ENCODE data around the gene HSD17B7.
A peak's percentile ranks its signal among the peaks of the same experiment; 100 is the strongest.
"Not testable (repeated sequence)": the region's sequence is repeated elsewhere in the genome, so short reads cannot be mapped to it uniquely, and the experiment has no call there.

HSD17B7 gene, protein sequence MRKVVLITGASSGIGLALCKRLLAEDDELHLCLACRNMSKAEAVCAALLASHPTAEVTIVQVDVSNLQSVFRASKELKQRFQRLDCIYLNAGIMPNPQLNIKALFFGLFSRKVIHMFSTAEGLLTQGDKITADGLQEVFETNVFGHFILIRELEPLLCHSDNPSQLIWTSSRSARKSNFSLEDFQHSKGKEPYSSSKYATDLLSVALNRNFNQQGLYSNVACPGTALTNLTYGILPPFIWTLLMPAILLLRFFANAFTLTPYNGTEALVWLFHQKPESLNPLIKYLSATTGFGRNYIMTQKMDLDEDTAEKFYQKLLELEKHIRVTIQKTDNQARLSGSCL

DNA sequence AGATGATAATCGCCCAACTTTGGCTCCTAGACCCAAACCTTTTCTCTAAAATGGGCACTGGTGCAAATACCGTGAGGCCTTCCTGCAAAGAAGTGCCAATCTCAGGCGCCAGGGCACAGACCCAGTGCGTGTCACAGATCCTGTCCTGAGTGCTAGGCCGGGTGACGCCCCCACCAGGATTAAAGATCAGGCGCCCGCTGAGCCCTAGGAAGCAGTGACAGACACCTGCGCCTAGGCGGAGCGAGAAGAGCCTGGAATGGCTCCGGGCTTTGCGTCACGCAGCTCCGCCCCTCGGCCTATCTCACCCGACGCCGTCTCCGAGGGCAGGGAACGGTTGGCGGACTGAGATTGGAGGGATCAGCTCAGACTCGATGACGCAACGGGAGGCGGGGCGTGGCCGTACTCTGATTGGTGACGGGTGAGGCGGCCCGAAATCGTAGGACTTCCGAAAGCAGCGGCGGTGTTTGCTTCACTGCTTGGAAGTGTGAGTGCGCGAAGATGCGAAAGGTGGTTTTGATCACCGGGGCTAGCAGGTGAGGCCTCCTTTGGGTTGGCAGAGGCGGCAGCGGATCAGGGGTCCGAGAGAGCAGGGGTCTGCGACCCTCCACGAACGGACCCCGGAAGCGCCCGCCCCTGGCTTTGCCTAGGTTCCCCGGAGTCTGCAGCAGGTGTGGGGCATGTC, at the start of gene HSD17B7:
TSS of gene HSD17B7 (plus strand) at position 400 of the 682 bp plus-strand sequence. CDS start at position 499, 99 bp downstream.
- Histone ChIP-seq H3K4me3 (ENCODE audit: low read depth in 1 of 2, low read length in 2 of 2) (peak within 1 kb of the TSS; percentile 50 to 58), H3K27ac (ENCODE audit: low read length) (peak within 1 kb of the TSS; percentile 69)
- H3K9me3 ChIP-seq (ENCODE audit: control insufficient read depth in 1 of 2, low read length in 2 of 2); H3K4me1 ChIP-seq (ENCODE audit: control insufficient read depth in 1 of 2, insufficient read depth in 2 of 2, low read length in 2 of 2); H3K36me3 ChIP-seq (ENCODE audit: control insufficient read depth in 1 of 2, insufficient read depth in 2 of 2, low read length in 2 of 2); H3K27me3 ChIP-seq (ENCODE audit: low read depth, low read length): not testable (repeated sequence)

DNA sequence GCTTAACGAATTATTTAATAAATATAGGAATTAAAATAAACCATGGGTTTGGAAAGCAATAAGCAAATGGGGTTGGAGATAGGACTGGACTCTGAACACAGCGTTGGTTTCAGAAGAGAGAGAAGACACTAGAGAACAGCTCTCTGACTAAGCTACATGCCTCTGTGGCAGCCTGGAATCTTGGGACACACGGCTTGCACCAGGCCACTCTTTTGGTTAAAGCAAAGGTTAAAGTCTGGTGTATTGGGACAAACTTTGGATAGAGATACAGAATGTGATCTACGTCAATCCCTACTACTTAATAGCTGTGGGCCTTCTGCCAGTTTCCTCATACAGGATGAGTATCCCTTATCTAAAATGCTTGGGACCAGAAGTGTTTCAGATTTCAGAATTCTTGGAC, 49.7 kb upstream of the HSD17B7 start:
- H3K36me3 ChIP-seq (ENCODE audit: control insufficient read depth in 1 of 2, insufficient read depth in 2 of 2, low read length in 2 of 2), result peaks cover 0 to under 1% of the 10 kb centered on the region in 2 donors

DNA sequence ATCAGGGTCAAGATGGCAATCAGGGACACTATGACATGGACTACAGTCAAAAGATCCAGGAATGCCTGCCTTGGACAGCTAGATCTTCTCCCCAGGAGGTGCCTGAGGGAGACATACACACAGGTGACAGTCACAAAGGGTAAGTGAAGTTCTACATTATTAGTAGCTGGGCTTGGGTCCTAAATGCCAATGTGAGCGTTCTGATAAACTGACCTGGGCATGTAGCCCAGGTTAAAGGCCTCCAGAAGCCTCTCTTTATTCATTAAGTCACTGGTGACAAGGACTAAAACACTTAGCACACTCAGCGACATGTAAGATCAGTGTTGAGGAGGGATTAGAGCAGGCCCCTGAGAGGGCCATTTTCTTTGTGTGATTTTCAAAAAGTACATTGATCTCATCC, 48.9 kb upstream of the HSD17B7 start:
- Histone ChIP-seq H3K27me3 (ENCODE audit: low read depth, low read length) (no peaks in the 10 kb centered on the region), H3K36me3 (ENCODE audit: control insufficient read depth in 1 of 2, insufficient read depth in 2 of 2, low read length in 2 of 2) (peaks cover 0 to 8% of the 10 kb centered on the region in 2 donors), H3K4me1 (ENCODE audit: control insufficient read depth in 1 of 2, insufficient read depth in 2 of 2, low read length in 2 of 2) (no peaks in the 10 kb centered on the region), H3K9me3 (ENCODE audit: control insufficient read depth in 1 of 2, low read length in 2 of 2) (no peaks in the 10 kb centered on the region), H3K4me3 (ENCODE audit: low read depth in 1 of 2, low read length in 2 of 2) (no peak overlapping the region), H3K27ac (ENCODE audit: low read length) (no peak overlapping the region)

More for the DNA sequence above, 49.7 kb upstream of the HSD17B7 start:
- Histone ChIP-seq H3K4me1 (ENCODE audit: control insufficient read depth in 1 of 2, insufficient read depth in 2 of 2, low read length in 2 of 2) (peaks cover 0 to 2% of the 10 kb centered on the region in 2 donors), H3K27ac (ENCODE audit: low read length) (no peak overlapping the region), H3K27me3 (ENCODE audit: low read depth, low read length) (no peaks in the 10 kb centered on the region), H3K4me3 (ENCODE audit: low read depth in 1 of 2, low read length in 2 of 2) (no peak overlapping the region), H3K9me3 (ENCODE audit: control insufficient read depth in 1 of 2, low read length in 2 of 2) (no peaks in the 10 kb centered on the region)

DNA sequence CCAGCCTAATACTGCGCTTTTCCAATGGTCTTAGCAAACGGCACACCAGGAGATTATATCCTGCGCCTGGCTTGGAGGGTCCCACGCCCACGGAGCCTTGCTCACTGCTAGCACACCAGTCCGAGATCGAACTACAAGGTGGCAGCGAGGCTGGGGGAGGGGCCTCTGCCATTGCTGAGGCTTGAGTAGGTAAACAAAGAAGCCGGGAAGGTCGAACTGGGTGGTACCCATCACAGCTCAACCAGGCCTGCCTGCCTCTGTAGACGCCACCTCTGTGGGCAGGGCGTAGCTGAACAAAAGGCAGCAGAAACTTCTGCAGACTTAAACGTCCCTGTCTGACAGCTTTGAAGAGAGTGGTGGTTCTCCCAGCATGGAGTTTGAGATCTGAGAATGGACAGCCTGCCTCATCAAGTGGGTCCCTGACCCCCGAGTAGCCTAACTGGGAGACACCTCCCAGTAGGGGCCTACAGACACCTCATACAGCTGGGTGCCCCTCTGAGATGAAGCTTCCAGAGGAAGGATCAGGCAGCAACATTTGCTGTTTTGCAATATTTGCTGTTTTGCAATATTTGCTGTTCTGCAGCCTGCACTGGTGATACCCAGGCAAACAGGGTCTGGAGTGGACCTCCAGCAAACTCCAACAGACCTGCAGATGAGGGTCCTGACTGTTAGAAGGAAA, 44.1 kb upstream of the HSD17B7 start:
- not testable (repeated sequence) for H3K27me3 ChIP-seq (ENCODE audit: low read depth, low read length); H3K4me1 ChIP-seq (ENCODE audit: control insufficient read depth in 1 of 2, insufficient read depth in 2 of 2, low read length in 2 of 2); H3K4me3 ChIP-seq (ENCODE audit: low read depth in 1 of 2, low read length in 2 of 2); H3K9me3 ChIP-seq (ENCODE audit: control insufficient read depth in 1 of 2, low read length in 2 of 2); H3K27ac ChIP-seq (ENCODE audit: low read length); H3K36me3 ChIP-seq (ENCODE audit: control insufficient read depth in 1 of 2, insufficient read depth in 2 of 2, low read length in 2 of 2)

DNA sequence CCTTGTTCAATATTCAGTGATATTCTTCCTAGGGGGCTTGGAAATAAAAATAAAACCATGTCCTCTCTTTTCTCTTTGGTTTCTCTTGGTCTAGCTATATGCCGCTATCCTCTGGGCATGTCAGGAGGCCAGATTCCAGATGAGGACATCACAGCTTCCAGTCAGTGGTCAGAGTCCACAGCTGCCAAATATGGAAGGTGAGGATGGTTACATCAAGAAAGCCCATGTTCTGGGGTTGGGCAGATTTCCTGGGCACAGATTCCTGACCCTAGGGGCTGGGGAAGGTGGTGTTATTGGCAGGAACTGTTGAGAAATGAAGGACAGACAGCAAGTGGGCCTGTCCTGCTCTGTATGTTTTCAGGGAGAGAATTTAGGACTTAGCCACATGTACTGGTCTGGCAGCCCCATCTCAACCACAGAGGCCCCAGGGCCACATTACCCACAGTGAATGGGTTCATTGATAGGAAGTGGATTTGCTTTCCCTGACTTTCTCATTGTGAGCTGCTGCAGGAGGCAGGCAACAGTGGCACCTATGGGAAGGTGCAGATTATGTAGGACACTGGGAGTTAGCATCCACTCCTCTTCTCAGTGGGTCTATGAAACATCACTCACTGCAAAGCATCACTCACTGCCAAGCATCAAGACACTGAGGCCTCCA, 37.4 kb upstream of the HSD17B7 start:
- no peaks in the 10 kb centered on the region for H3K27me3 ChIP-seq (ENCODE audit: low read depth, low read length)
- H3K27ac ChIP-seq (ENCODE audit: low read length), result no peak overlapping the region
- H3K9me3 ChIP-seq (ENCODE audit: control insufficient read depth in 1 of 2, low read length in 2 of 2), result no peaks in the 10 kb centered on the region
- H3K36me3 ChIP-seq (ENCODE audit: control insufficient read depth in 1 of 2, insufficient read depth in 2 of 2, low read length in 2 of 2), result peaks cover 22 to 23% of the 10 kb centered on the region in 2 donors
- no peak overlapping the region for H3K4me3 ChIP-seq (ENCODE audit: low read depth in 1 of 2, low read length in 2 of 2)
- peaks cover 0 to 8% of the 10 kb centered on the region in 2 donors for H3K4me1 ChIP-seq (ENCODE audit: control insufficient read depth in 1 of 2, insufficient read depth in 2 of 2, low read length in 2 of 2)

DNA sequence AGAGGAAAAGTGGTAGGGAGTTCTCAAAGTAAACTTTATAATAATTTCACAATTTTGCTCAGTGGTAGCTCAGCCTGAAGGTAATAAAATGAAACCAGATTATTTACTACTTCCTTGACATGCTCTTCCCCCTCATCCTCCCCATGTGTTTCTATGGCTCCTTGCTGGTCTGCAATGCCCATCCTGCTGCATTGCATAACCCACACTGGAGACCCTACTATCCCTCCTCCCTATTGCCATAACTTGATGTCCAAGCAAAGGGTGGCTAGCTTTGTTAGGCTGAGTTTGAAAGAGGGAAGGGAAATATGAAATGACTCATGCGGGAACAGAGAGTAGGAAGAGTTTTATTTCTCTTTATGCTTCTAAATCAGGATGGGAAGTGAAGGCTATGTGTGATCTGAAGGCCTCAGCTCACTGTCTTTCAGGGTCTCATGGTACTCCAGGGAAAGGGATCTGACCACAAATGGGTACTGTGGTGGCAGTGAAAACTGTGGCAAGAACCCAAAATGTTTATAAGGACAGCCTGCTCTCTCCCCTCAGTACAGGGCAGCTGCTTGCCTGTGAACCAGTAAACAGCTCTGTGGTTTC, 36.4 kb upstream of the HSD17B7 start:
- no peak overlapping the region for H3K4me3 ChIP-seq (ENCODE audit: low read depth in 1 of 2, low read length in 2 of 2)
- peaks cover 0 to 8% of the 10 kb centered on the region in 2 donors for H3K4me1 ChIP-seq (ENCODE audit: control insufficient read depth in 1 of 2, insufficient read depth in 2 of 2, low read length in 2 of 2)
- H3K36me3 ChIP-seq (ENCODE audit: control insufficient read depth in 1 of 2, insufficient read depth in 2 of 2, low read length in 2 of 2), result peaks cover 22 to 23% of the 10 kb centered on the region in 2 donors
- no peak overlapping the region for H3K27ac ChIP-seq (ENCODE audit: low read length)
- no peaks in the 10 kb centered on the region for H3K27me3 ChIP-seq (ENCODE audit: low read depth, low read length)
- H3K9me3 ChIP-seq (ENCODE audit: control insufficient read depth in 1 of 2, low read length in 2 of 2), result no peaks in the 10 kb centered on the region

DNA sequence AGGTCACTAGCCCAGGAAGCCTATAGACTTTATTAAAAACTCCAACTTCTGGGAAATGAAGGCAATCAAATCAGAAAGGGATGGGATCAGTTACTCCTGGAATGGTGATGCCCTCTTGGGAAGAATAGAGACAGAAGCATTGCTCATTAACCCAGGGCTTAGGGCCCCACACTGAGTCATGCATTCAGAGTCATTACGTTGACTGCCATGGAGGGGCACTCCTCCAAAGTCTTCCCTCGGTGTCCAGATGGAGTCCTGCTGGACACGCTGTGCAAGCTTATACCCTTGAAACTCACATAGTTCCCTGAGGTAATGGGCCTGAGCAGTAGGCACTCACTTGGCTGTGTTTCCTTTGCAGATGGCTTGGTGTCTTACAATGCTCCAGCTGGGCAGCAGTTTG, 35.2 kb upstream of the HSD17B7 start:
- Histone ChIP-seq H3K4me3 (ENCODE audit: low read depth in 1 of 2, low read length in 2 of 2) (no peak overlapping the region), H3K9me3 (ENCODE audit: control insufficient read depth in 1 of 2, low read length in 2 of 2) (no peaks in the 10 kb centered on the region), H3K4me1 (ENCODE audit: control insufficient read depth in 1 of 2, insufficient read depth in 2 of 2, low read length in 2 of 2) (peaks cover 0 to 8% of the 10 kb centered on the region in 2 donors), H3K36me3 (ENCODE audit: control insufficient read depth in 1 of 2, insufficient read depth in 2 of 2, low read length in 2 of 2) (peaks cover 22 to 28% of the 10 kb centered on the region in 2 donors), H3K27ac (ENCODE audit: low read length) (no peak overlapping the region), H3K27me3 (ENCODE audit: low read depth, low read length) (no peaks in the 10 kb centered on the region)

DNA sequence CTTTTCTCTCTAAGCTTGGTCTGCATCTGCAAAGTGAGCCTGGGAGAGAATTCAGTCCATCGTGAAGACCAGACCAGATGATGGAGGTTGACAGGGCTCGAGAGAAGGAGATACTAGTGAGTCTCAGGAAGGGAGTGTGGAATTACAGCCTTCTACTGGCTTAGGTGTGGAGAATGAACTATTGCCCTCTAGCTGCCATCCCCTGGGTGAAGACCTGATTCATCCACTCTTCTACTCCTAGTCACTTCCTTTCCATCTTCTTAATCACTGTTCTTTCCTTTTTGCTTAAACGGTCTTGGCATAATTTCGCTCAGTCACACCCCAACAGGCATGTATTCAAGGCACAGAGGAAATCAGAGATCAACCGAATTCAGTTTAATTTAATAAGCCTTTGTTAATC, 34.0 kb upstream of the HSD17B7 start:
- Histone ChIP-seq H3K27me3 (ENCODE audit: low read depth, low read length) (no peaks in the 10 kb centered on the region), H3K36me3 (ENCODE audit: control insufficient read depth in 1 of 2, insufficient read depth in 2 of 2, low read length in 2 of 2) (peaks cover 22 to 37% of the 10 kb centered on the region in 2 donors), H3K9me3 (ENCODE audit: control insufficient read depth in 1 of 2, low read length in 2 of 2) (no peaks in the 10 kb centered on the region), H3K4me1 (ENCODE audit: control insufficient read depth in 1 of 2, insufficient read depth in 2 of 2, low read length in 2 of 2) (peaks cover 0 to 8% of the 10 kb centered on the region in 2 donors), H3K4me3 (ENCODE audit: low read depth in 1 of 2, low read length in 2 of 2) (no peak overlapping the region), H3K27ac (ENCODE audit: low read length) (no peak overlapping the region)

DNA sequence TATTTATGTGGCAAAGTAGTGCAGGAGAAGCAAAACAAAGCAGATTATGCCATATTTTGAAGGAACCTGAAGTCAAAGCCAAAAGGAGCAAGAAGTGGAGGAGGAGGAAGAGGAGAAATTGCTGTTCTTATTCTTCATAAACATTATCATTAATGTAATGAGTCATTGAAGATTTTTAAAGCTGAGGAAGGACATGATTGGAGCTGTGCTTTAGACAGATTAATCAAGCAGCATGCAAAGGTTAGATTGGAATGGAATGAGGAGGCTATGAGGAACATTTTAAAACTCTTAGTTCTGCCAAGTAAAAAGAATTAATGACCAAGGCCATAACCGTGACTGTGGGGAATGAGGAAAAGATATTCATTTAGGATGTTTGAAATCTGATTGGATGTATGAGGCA, 33.0 kb upstream of the HSD17B7 start:
- peak overlapping the region; percentile 32 for H3K27ac ChIP-seq (ENCODE audit: low read length)
- H3K4me1 ChIP-seq (ENCODE audit: control insufficient read depth in 1 of 2, insufficient read depth in 2 of 2, low read length in 2 of 2), result peaks cover 0 to 8% of the 10 kb centered on the region in 2 donors
- H3K9me3 ChIP-seq (ENCODE audit: control insufficient read depth in 1 of 2, low read length in 2 of 2), result no peaks in the 10 kb centered on the region
- no peaks in the 10 kb centered on the region for H3K27me3 ChIP-seq (ENCODE audit: low read depth, low read length)
- H3K4me3 ChIP-seq (ENCODE audit: low read depth in 1 of 2, low read length in 2 of 2), result no peak overlapping the region
- peaks cover 22 to 38% of the 10 kb centered on the region in 2 donors for H3K36me3 ChIP-seq (ENCODE audit: control insufficient read depth in 1 of 2, insufficient read depth in 2 of 2, low read length in 2 of 2)

DNA sequence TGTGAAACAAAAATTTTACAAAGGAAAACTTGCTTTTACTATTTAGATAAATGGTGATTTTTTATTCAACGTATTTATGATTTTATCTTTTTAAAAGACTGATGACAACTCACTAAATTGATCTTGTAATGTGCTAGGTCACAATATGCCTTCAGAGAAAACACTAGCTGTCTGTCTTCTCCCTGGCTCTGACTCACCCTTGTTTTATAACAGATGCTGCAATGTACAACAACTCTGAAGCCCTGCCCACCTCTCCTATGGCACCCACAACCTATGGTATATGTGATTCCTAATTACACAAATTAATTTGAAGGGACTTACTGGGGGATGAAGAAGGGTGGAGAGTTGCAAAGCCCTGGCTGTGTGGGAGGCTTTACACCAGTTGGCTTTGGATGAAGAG, 24.7 kb upstream of the HSD17B7 start:
- Histone ChIP-seq H3K9me3 (ENCODE audit: control insufficient read depth in 1 of 2, low read length in 2 of 2) (no peaks in the 10 kb centered on the region), H3K4me3 (ENCODE audit: low read depth in 1 of 2, low read length in 2 of 2) (no peak overlapping the region), H3K36me3 (ENCODE audit: control insufficient read depth in 1 of 2, insufficient read depth in 2 of 2, low read length in 2 of 2) (peaks cover 13 to 38% of the 10 kb centered on the region in 2 donors), H3K4me1 (ENCODE audit: control insufficient read depth in 1 of 2, insufficient read depth in 2 of 2, low read length in 2 of 2) (no peaks in the 10 kb centered on the region), H3K27me3 (ENCODE audit: low read depth, low read length) (no peaks in the 10 kb centered on the region), H3K27ac (ENCODE audit: low read length) (no peak overlapping the region)
